ENCODE results near the gene CAB39. TPM values are rescaled to one million over a fixed set of nuclear protein-coding genes. Genes with fewer than 3 reads are reported as not detected.
"Not testable (repeated sequence)": the region's sequence is repeated elsewhere in the genome, so short reads cannot be mapped to it uniquely, and the experiment has no call there.

Gene CAB39
- total and polyA plus RNA-seq, 10 donors = 24.4 to 120 (median 80.2) TPM

DNA sequence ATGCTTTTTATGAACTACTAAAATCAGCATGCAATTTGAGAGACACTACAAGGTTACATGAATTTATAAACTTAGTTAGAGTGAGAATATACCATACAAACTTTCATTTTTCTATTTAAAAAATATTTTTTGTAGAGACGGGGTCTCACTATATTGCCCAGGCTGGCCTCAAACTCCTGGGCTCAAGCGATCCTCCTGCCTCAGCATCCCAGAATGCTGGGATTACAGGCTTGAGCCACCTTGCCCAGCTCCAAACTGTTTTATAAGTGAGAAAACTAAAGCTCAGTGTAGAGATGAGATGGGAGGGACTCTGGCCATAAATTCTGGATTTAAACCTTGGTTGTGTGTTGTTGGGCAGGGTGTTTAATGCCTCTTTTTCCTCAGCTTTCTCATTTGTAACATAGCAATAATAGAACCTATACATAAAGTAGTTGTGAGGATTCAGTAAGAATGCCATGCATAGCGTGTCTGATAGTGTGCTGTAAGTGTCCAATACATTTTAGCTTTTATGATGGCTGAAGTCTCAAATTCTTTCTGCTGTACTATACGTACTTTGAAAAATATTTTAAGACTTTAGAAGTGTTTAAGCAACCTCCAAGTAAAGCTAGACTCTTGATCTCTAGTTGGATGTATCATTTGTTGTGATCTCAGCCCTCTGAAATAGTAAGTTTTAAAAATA, 9.7 kb downstream of the CAB39 start:
- intact Hi-C loops (cut with DNase I; ENCODE audit: low total_unique reads) = no loop called here
- H3K27ac ChIP-seq = peak overlapping the region in 7 of 8 donors; percentile 23 to 87 (median 80)

GRCh38 chr2:230723363-230723762, 10.7 kb downstream of the CAB39 start:
- TF ChIP-seq POLR2AphosphoS5 (IDR thresholded peaks at IDR 0.05) = no peak
- TF ChIP-seq POLR2A (IDR thresholded peaks at IDR 0.05) = no peak
- TF ChIP-seq CTCF (IDR thresholded peaks at IDR 0.05 in 8 of 11, conservative IDR thresholded peaks at IDR 0.05 in 3 of 11) = no peak
- no peak for DNase-seq
- H3K27ac ChIP-seq = peak overlapping the region in 7 of 8 donors; percentile 2 to 87 (median 39)
- 48 to 58% (median 53%) methylated on average over 2 of the region's 2 CpGs for WGBS, 5 donors
- peaks cover 0 to 50% (median 7%) of the 10 kb centered on the region in 6 donors for H3K36me3 ChIP-seq
- no peaks in the 10 kb centered on the region for H3K9me3 ChIP-seq
- H3K4me1 ChIP-seq = peaks cover 11 to 91% (median 74%) of the 10 kb centered on the region in 6 donors
- no peaks in the 10 kb centered on the region for H3K27me3 ChIP-seq (replicated peaks in 1 of 7)
- H3K4me3 ChIP-seq = no peak overlapping the region
- intact Hi-C loops (cut with DNase I; ENCODE audit: low total_unique reads) = no loop called here

More for the DNA sequence above, 9.7 kb downstream of the CAB39 start:
- no peaks in the 10 kb centered on the region for H3K9me3 ChIP-seq
- DNase-seq = no peak
- peaks cover 16 to 95% (median 80%) of the 10 kb centered on the region in 6 donors for H3K4me1 ChIP-seq
- TF ChIP-seq POLR2AphosphoS5 (IDR thresholded peaks at IDR 0.05) = no peak
- TF ChIP-seq POLR2A (IDR thresholded peaks at IDR 0.05) = no peak
- TF ChIP-seq CTCF (IDR thresholded peaks at IDR 0.05 in 8 of 11, conservative IDR thresholded peaks at IDR 0.05 in 3 of 11) = no peak
- no peak overlapping the region for H3K4me3 ChIP-seq
- 84 to 91% (median 90%) methylated on average over 4 of the region's 4 CpGs for WGBS, 5 donors
- H3K27me3 ChIP-seq (replicated peaks in 1 of 7) = no peaks in the 10 kb centered on the region
- peaks cover 0 to 44% (median 7%) of the 10 kb centered on the region in 6 donors for H3K36me3 ChIP-seq

- 94 to 99% (median 97%) methylated on average over 13 to 14 of the region's 14 CpGs for WGBS, 5 donors
- H3K4me1 ChIP-seq = peaks cover 7 to 90% (median 65%) of the 10 kb centered on the region in 6 donors
Measured at GRCh38 chr2:230724957-230725356, 12.3 kb downstream of the CAB39 start.

GRCh38 chr2:230731512-230731911, 18.9 kb downstream of the CAB39 start:
- TF ChIP-seq POLR2A (IDR thresholded peaks at IDR 0.05) (no peak), CTCF (IDR thresholded peaks at IDR 0.05 in 8 of 11, conservative IDR thresholded peaks at IDR 0.05 in 3 of 11) (no peak), POLR2AphosphoS5 (IDR thresholded peaks at IDR 0.05) (no peak)
- Histone ChIP-seq H3K4me3 (no peak overlapping the region), H3K27ac (no peak overlapping the region), H3K9me3 (no peaks in the 10 kb centered on the region), H3K4me1 (peaks cover 17 to 91% (median 54%) of the 10 kb centered on the region in 6 donors), H3K36me3 (peaks cover 0 to 16% (median 0%) of the 10 kb centered on the region in 6 donors), H3K27me3 (replicated peaks in 1 of 7) (no peaks in the 10 kb centered on the region)
- intact Hi-C loops (cut with DNase I; ENCODE audit: low total_unique reads) = no loop called here
- 95 to 99% (median 96%) methylated on average over 6 of the region's 6 CpGs for WGBS, 5 donors
- DNase-seq = no peak

More at GRCh38 chr2:230724957-230725356, 12.3 kb downstream of the CAB39 start:
- DNase-seq; H3K9me3 ChIP-seq; intact Hi-C loops (cut with DNase I; ENCODE audit: low total_unique reads); H3K4me3 ChIP-seq; H3K27me3 ChIP-seq (replicated peaks in 1 of 7); H3K27ac ChIP-seq: not testable (repeated sequence)
- H3K36me3 ChIP-seq = peaks cover 0 to 59% (median 7%) of the 10 kb centered on the region in 6 donors

Measured in spleen (tissue), 11 donors.